Breast epithelium (tissue), 4 donors: ENCODE results near the gene PALM3. TPM values are rescaled to one million over a fixed set of nuclear protein-coding genes. Genes with fewer than 3 reads are reported as not detected.

Experiments
- DNase-seq, 2 donors: peaks; one replicate each; pipeline ENCODE4 v3.0.0-alpha.2; 2019; ENCODE audit warnings: low spot score in 2 of 2
- H3K27ac ChIP-seq, 2 donors: fragments of 200-600 bp; sonication (generic) in 1 of 2; one replicate each; pipeline ENCODE4 v1.5.1; 2016 to 2019; ENCODE audit warnings: mild to moderate bottlenecking in 1 of 2
- H3K27me3 ChIP-seq, 2 donors: fragments of 200-600 bp; sonication (generic) in 1 of 2; one replicate each; pipeline versions ENCODE4 v1.5.1 to v1.6.0; 2017 to 2019; ENCODE audit warnings: control low read depth in 1 of 2, mild to moderate bottlenecking in 1 of 2
- H3K36me3 ChIP-seq: fragments of 200-600 bp; one replicate; pipeline ENCODE4 v1.5.1; 2019
- H3K4me1 ChIP-seq, 2 donors: fragments of 200-600 bp; sonication (generic); one replicate each; pipeline ENCODE4 v1.5.1; 2016 to 2019; ENCODE audit warnings: control low read depth in 1 of 2
- H3K4me3 ChIP-seq, 3 donors: fragments of 200-600 bp; sonication (generic); 1 replicate in 2 of 3; 2 replicates in 1 of 3; pipeline ENCODE4 v1.5.1; 2016 to 2019; ENCODE audit warnings: mild to moderate bottlenecking in 3 of 3, moderate library complexity in 2 of 3
- H3K9me3 ChIP-seq, 2 donors: fragments of 200-600 bp; sonication (generic) in 1 of 2; one replicate each; pipeline ENCODE4 v1.5.1; 2016 to 2019; ENCODE audit warnings: control low read depth in 1 of 2
- CTCF ChIP-seq, 3 donors: fragments of 450-650 bp; IDR thresholded peaks; one replicate each; pipeline ENCODE4 v1.5.1; 2016 to 2017; ENCODE audit warnings: antibody characterized with exemption in 3 of 3, mild to moderate bottlenecking in 3 of 3, moderate library complexity in 3 of 3
- POLR2A ChIP-seq: fragments of 450-650 bp; IDR thresholded peaks from one replicate; pipeline ENCODE4 v1.6.1; 2016; ENCODE audit warnings: antibody characterized with exemption, mild to moderate bottlenecking, moderate library complexity
- POLR2AphosphoS5 ChIP-seq, 3 donors: sonication (generic); formaldehyde crosslinking; IDR thresholded peaks; one replicate each; pipeline ENCODE4 v1.6.1; 2017; ENCODE audit warnings: antibody characterized with exemption in 3 of 3
- intact Hi-C: fragments of 100-400 bp; cut with DNase I; formaldehyde crosslinking; loops from one replicate; pipeline ENCODE4 v1.15.1; 2023; ENCODE audit warnings: low total_unique reads
- total RNA-seq, 3 donors: library from RNA; depleted of rRNA; stranded (reverse); fragments of >200 nt; gene quantifications; one replicate each; pipeline ENCODE4 v1.1.0, GENCODE V29; 2016

PALM3 gene
- 1 to 10 TPM in 2 of 3 donors, not detected in 1; 2.5 to 3.9 TPM for total RNA-seq

- Histone ChIP-seq H3K27me3 (no peaks in the 10 kb centered on the region), H3K4me3 (peak within 1 kb of the TSS in 2 of 3 donors; percentile 15 to 51), H3K9me3 (no peaks in the 10 kb centered on the region), H3K36me3 (no peaks in the 10 kb centered on the region), H3K27ac (peak within 1 kb of the TSS; percentile 29 to 66), H3K4me1 (peaks cover 6 to 9% of the 10 kb centered on the region in 2 donors)
- intact Hi-C loops, result no loop called here
- DNase-seq, result peak; percentile 34 to 70
- TF ChIP-seq POLR2AphosphoS5 (IDR thresholded peaks at IDR 0.05) (no peak), CTCF (IDR thresholded peaks at IDR 0.05) (no peak), POLR2A (no peak)
Measured at GRCh38 chr19:14061751-14062557, at the start of gene PALM3. PALM3 (minus strand) TSS chr19:14062076; CDS start chr19:14061980, 96 bp downstream.

GRCh38 chr19:14111486-14111885 is 49.6 kb upstream of the PALM3 start:
- DNase-seq, result no peak
- Histone ChIP-seq H3K4me3 (peak overlapping the region in 1 of 3 donors; percentile 61), H3K4me1 (peaks cover 17 to 20% of the 10 kb centered on the region in 2 donors), H3K27ac (peak overlapping the region; percentile 85 to 93), H3K36me3 (no peaks in the 10 kb centered on the region), H3K27me3 (no peaks in the 10 kb centered on the region), H3K9me3 (no peaks in the 10 kb centered on the region)
- no peak for TF ChIP-seq CTCF (IDR thresholded peaks at IDR 0.05)
- TF ChIP-seq POLR2AphosphoS5 (IDR thresholded peaks at IDR 0.05), result no peak
- TF ChIP-seq POLR2A, result no peak
- intact Hi-C loops, result no loop called here

GRCh38 chr19:14110650-14111049 is 48.8 kb upstream of the PALM3 start:
- H3K4me1 ChIP-seq, result peaks cover 9 to 14% of the 10 kb centered on the region in 2 donors
- TF ChIP-seq POLR2AphosphoS5 (IDR thresholded peaks at IDR 0.05), result no peak
- no peak for TF ChIP-seq POLR2A
- no peak for TF ChIP-seq CTCF (IDR thresholded peaks at IDR 0.05)
- no peak for DNase-seq
- peak overlapping the region in 1 of 2 donors; percentile 32 for H3K27ac ChIP-seq
- no peak overlapping the region for H3K4me3 ChIP-seq
- no peaks in the 10 kb centered on the region for H3K27me3 ChIP-seq
- no peaks in the 10 kb centered on the region for H3K9me3 ChIP-seq
- intact Hi-C loops, result no loop called here
- no peaks in the 10 kb centered on the region for H3K36me3 ChIP-seq

GRCh38 chr19:14107581-14108461 is 45.9 kb upstream of the PALM3 start:
- H3K27ac ChIP-seq, result peak overlapping the region; percentile 54 to 55
- H3K4me3 ChIP-seq, result no peak overlapping the region
- intact Hi-C loops, result no loop called here
- H3K4me1 ChIP-seq, result peaks cover 0 to 8% of the 10 kb centered on the region in 2 donors
- no peaks in the 10 kb centered on the region for H3K36me3 ChIP-seq
- TF ChIP-seq POLR2A, result no peak
- no peak for TF ChIP-seq CTCF (IDR thresholded peaks at IDR 0.05)
- no peak for TF ChIP-seq POLR2AphosphoS5 (IDR thresholded peaks at IDR 0.05)
- no peak for DNase-seq
- no peaks in the 10 kb centered on the region for H3K27me3 ChIP-seq
- H3K9me3 ChIP-seq, result no peaks in the 10 kb centered on the region
